ENCODE measurements around the gene ME2. TPM values are rescaled to one million over a fixed set of nuclear protein-coding genes. Genes with fewer than 3 reads are reported as not detected.

Gene ME2
- total RNA-seq, 2 experiments from 2014 or later, result 39.0 to 62.0 TPM

GRCh38 chr18:50847192-50847591 lies 31.7 kb upstream of the ME2 start:
- DNase-seq (ENCODE audit: low spot score), result no peak
- Histone ChIP-seq H3K27ac (ENCODE audit: low read depth, low read length, poor library complexity, severe bottlenecking) (no peak overlapping the region), H3K9me3 (ENCODE audit: low read length) (no peaks in the 10 kb centered on the region), H2AFZ (ENCODE audit: low read length) (no peak overlapping the region), H3K4me1 (ENCODE audit: insufficient read depth, low read length, poor library complexity, severe bottlenecking) (no peaks in the 10 kb centered on the region), H3K9me2 (ENCODE audit: insufficient read depth, low read length) (no peaks in the 10 kb centered on the region), H3K36me3 (ENCODE audit: insufficient read depth, low read length) (no peaks in the 10 kb centered on the region), H3K79me2 (ENCODE audit: insufficient read depth, low read depth, low read length) (no peaks in the 10 kb centered on the region), H3K4me2 (ENCODE audit: low read length) (no peak overlapping the region), H4K20me1 (ENCODE audit: insufficient read depth, low read length) (no peaks in the 10 kb centered on the region), H3K4me3 (ENCODE audit: low read depth, low read length, poor library complexity, severe bottlenecking) (no peak overlapping the region)
- ChIA-PET POLR2A (no interaction called here), CTCF (ENCODE audit: unreplicated experiment) (no interaction called here)
- intact Hi-C loops (cut with micrococcal nuclease; ENCODE audit: unreplicated experiment), result no loop called here
- no peak for TF ChIP-seq EZH2phosphoT487 (IDR thresholded peaks at IDR 0.05; ENCODE audit: borderline replicate concordance, low read depth, low read length)
- TF ChIP-seq CTCF (conservative IDR thresholded peaks at IDR 0.05; ENCODE audit: low read length), result no peak
- BruUV-seq (replicated peaks), result no TSS peak

- Histone ChIP-seq H3K4me3 (ENCODE audit: low read depth, low read length, poor library complexity, severe bottlenecking) (no peak overlapping the region), H3K4me1 (ENCODE audit: insufficient read depth, low read length, poor library complexity, severe bottlenecking) (no peaks in the 10 kb centered on the region)
These were observed 30.8 kb upstream of the ME2 start for GRCh38 chr18:50848061-50848551.

More at GRCh38 chr18:50848061-50848551, 30.8 kb upstream of the ME2 start:
- ChIA-PET CTCF (ENCODE audit: unreplicated experiment) (no interaction called here), POLR2A (interaction anchor here (0.5 to 0.7 kb wide), 2 partner anchors 126 to 178 kb away, joined by 3 read pairs; no protein-coding TSS in a partner anchor)
- Histone ChIP-seq H3K36me3 (ENCODE audit: insufficient read depth, low read length) (no peaks in the 10 kb centered on the region), H3K27ac (ENCODE audit: low read depth, low read length, poor library complexity, severe bottlenecking) (no peak overlapping the region), H3K79me2 (ENCODE audit: insufficient read depth, low read depth, low read length) (no peaks in the 10 kb centered on the region), H3K9me2 (ENCODE audit: insufficient read depth, low read length) (no peaks in the 10 kb centered on the region), H2AFZ (ENCODE audit: low read length) (no peak overlapping the region), H4K20me1 (ENCODE audit: insufficient read depth, low read length) (no peaks in the 10 kb centered on the region), H3K4me2 (ENCODE audit: low read length) (no peak overlapping the region), H3K9me3 (ENCODE audit: low read length) (no peaks in the 10 kb centered on the region)
- BruUV-seq (replicated peaks), result no TSS peak
- no peak for DNase-seq (ENCODE audit: low spot score)
- TF ChIP-seq EZH2phosphoT487 (IDR thresholded peaks at IDR 0.05; ENCODE audit: borderline replicate concordance, low read depth, low read length) (no peak), CTCF (conservative IDR thresholded peaks at IDR 0.05; ENCODE audit: low read length) (no peak)
- intact Hi-C loops (cut with micrococcal nuclease; ENCODE audit: unreplicated experiment), result no loop called here

All from OCI-LY7 (cell line).